ENCODE data around the gene SELENON.

SELENON gene

GRCh38 chr1:25774921-25775771 is 24.8 kb upstream of the SELENON start:
- TF ChIP-seq, protein P1, sequence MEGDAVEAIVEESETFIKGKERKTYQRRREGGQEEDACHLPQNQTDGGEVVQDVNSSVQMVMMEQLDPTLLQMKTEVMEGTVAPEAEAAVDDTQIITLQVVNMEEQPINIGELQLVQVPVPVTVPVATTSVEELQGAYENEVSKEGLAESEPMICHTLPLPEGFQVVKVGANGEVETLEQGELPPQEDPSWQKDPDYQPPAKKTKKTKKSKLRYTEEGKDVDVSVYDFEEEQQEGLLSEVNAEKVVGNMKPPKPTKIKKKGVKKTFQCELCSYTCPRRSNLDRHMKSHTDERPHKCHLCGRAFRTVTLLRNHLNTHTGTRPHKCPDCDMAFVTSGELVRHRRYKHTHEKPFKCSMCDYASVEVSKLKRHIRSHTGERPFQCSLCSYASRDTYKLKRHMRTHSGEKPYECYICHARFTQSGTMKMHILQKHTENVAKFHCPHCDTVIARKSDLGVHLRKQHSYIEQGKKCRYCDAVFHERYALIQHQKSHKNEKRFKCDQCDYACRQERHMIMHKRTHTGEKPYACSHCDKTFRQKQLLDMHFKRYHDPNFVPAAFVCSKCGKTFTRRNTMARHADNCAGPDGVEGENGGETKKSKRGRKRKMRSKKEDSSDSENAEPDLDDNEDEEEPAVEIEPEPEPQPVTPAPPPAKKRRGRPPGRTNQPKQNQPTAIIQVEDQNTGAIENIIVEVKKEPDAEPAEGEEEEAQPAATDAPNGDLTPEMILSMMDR (IDR thresholded peaks at IDR 0.05; ENCODE audit: borderline replicate concordance, control extremely low read depth, extremely low read depth, insufficient read depth, missing control alignments) = no peak
- in situ Hi-C loops (cut with MboI; ENCODE audit: low sequenced_read_pairs, unreplicated experiment) = no loop called here
- peak; percentile 66 for DNase-seq (ENCODE audit: low spot score)

- in situ Hi-C loops (cut with MboI; ENCODE audit: low sequenced_read_pairs, unreplicated experiment) = no loop called here
- TF ChIP-seq, protein P1 (IDR thresholded peaks at IDR 0.05; ENCODE audit: borderline replicate concordance, control extremely low read depth, extremely low read depth, insufficient read depth, missing control alignments) = no peak
- no peak for DNase-seq (ENCODE audit: low spot score)
Observed at GRCh38 chr1:25779388-25779787, 20.6 kb upstream of the SELENON start.

DNA sequence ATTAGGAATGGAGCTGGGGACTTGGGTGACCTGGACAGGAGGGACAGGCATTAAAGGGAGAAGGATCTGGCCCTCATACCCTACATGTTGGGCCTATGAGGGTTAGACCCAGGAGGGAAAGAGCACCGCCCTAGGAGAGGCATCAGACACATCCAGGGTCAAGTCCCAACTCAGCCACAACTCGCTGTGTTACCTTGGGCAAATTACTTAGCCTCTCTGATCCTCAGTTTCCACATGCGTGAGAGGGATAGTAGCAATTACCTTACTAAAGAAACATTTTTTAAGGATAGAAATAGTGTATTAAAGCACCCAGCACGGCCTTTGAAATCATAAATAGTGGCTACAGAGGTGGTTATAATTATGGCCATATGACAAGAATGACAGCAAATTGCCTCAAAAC is 20.1 kb upstream of the SELENON start:
- TF ChIP-seq, protein P1 (IDR thresholded peaks at IDR 0.05; ENCODE audit: borderline replicate concordance, control extremely low read depth, extremely low read depth, insufficient read depth, missing control alignments) = no peak
- DNase-seq (ENCODE audit: low spot score) = no peak
- in situ Hi-C loops (cut with MboI; ENCODE audit: low sequenced_read_pairs, unreplicated experiment) = no loop called here

DNA sequence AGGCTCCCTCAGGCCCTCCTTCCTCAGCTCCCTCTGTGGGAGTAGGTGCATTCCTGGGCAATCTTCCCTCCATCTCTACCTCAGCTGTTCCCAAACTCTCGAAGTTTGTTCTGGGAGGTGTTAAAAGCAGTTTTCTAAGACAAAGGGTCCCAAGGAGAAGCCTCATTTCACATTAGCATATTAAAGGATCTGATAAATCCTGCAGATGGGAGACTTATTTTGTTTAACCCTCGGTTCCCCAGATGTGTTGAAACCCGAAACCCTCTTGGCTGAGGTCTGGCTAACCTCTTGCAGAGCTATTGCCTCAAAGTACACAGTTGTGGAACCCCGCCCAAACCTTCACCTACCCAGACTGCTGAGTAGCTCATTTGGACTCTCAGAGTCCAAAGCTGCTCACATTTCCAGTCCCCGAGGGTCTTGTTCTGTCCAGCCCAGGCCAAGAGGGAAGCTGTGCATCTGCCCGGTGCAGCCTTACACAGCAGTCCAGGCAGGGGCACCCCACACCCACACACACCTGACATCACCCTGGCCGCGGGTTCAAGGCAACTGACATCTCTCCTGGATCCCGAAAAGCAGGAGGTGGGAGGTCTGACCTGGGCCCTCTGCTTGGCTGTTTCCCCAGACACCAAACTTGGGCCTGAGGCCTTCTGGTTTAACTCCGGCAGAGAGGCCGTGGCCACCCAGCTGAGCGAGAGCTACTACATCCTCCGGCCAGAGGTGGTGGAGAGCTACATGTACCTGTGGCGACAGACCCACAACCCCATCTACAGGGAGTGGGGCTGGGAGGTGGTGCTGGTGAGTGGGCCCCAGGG is 19.5 kb upstream of the SELENON start:
- DNase-seq (ENCODE audit: low spot score) = no peak
- in situ Hi-C loops (cut with MboI; ENCODE audit: low sequenced_read_pairs, unreplicated experiment) = no loop called here
- TF ChIP-seq, protein P1 (IDR thresholded peaks at IDR 0.05; ENCODE audit: borderline replicate concordance, control extremely low read depth, extremely low read depth, insufficient read depth, missing control alignments) = no peak

- in situ Hi-C loops (cut with MboI; ENCODE audit: low sequenced_read_pairs, unreplicated experiment) = no loop called here
- no peak for DNase-seq (ENCODE audit: low spot score)
- TF ChIP-seq, protein P1 (IDR thresholded peaks at IDR 0.05; ENCODE audit: borderline replicate concordance, control extremely low read depth, extremely low read depth, insufficient read depth, missing control alignments) = no peak
Observed at GRCh38 chr1:25781130-25781433, 18.9 kb upstream of the SELENON start.

DNA sequence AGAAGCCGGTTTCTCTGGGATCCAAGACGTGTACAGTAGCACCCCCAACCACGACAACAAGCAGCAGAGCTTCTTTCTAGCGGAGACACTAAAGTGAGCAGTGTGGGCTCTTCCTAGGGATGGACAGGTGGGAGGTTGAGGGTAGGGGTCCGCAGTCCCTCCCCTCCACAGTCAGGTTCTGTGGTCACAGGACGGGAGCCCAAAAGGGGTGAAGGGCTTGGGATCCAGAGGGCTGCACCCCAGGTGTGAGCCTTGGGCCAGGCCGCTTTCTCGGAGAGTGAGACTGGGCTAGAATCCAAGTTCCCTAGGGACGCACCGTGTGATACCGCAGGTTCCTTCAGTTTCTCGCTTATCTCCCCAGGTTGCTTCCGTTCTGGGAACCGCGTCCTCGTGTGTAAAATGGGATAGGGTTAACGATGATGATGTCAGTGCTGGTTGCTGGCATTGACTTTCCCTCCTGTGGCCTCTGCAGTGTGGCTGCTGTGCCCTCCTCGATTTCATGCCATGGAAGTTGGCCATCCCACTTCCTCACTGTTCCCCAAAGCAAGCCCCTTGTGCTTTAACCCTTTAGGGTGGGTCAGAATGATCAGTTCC is 17.3 kb upstream of the SELENON start:
- in situ Hi-C loops (cut with MboI; ENCODE audit: low sequenced_read_pairs, unreplicated experiment) = no loop called here
- TF ChIP-seq, protein P1 (IDR thresholded peaks at IDR 0.05; ENCODE audit: borderline replicate concordance, control extremely low read depth, extremely low read depth, insufficient read depth, missing control alignments) = no peak
- no peak for DNase-seq (ENCODE audit: low spot score)
